Ascending aorta (tissue), 2 donors: ENCODE data around the gene NUBP2. TPM values are rescaled to one million over a fixed set of nuclear protein-coding genes. Genes with fewer than 3 reads are reported as not detected.

Experiments
- DNase-seq, 2 donors: peaks; one replicate each; pipeline ENCODE4 v3.0.0-alpha.2; 2019; ENCODE audit warnings: low spot score in 2 of 2
- H3K27ac ChIP-seq, 2 donors: fragments of 200-600 bp; sonication (generic); one replicate each; pipeline ENCODE4 v1.5.1; 2016 to 2017; ENCODE audit warnings: mild to moderate bottlenecking in 1 of 2
- H3K27me3 ChIP-seq: fragments of 200-600 bp; sonication (generic); one replicate; pipeline ENCODE4 v1.5.1; 2017
- H3K36me3 ChIP-seq, 2 donors: fragments of 200-600 bp; sonication (generic); one replicate each; pipeline ENCODE4 v1.5.1; 2016
- H3K4me1 ChIP-seq, 2 donors: fragments of 200-600 bp; sonication (generic); one replicate each; pipeline ENCODE4 v1.5.1; 2016 to 2017; ENCODE audit warnings: mild to moderate bottlenecking in 1 of 2
- H3K4me3 ChIP-seq, 2 donors: fragments of 200-600 bp; sonication (generic); one replicate each; pipeline ENCODE4 v1.5.1; 2016 to 2017; ENCODE audit warnings: mild to moderate bottlenecking in 1 of 2
- H3K9me3 ChIP-seq, 2 donors: fragments of 200-600 bp; sonication (generic); one replicate each; pipeline ENCODE4 v1.5.1; 2016
- intact Hi-C: fragments of 100-400 bp; cut with DNase I; formaldehyde crosslinking; loops from one replicate; pipeline ENCODE4 v1.15.1; 2023
- total RNA-seq: library from RNA; depleted of rRNA; stranded (reverse); fragments of >200 nt; gene quantifications from one replicate; pipeline ENCODE4 v1.1.0, GENCODE V29; 2016
- TF ChIP-seq, protein P1 (sequence below), 3 experiments: fragments of 200-600 bp in 2 of 3; fragments of 450-650 bp in 1 of 3; sonication (generic) in 2 of 3; IDR thresholded peaks; one replicate each; pipeline ENCODE4 v1.5.1; 2016 to 2019; ENCODE audit warnings: antibody characterized with exemption in 3 of 3, mild to moderate bottlenecking in 1 of 3, moderate library complexity in 1 of 3

The NUBP2 gene
- total RNA-seq, 1 donor from 2014 or later = 182 TPM

DNA sequence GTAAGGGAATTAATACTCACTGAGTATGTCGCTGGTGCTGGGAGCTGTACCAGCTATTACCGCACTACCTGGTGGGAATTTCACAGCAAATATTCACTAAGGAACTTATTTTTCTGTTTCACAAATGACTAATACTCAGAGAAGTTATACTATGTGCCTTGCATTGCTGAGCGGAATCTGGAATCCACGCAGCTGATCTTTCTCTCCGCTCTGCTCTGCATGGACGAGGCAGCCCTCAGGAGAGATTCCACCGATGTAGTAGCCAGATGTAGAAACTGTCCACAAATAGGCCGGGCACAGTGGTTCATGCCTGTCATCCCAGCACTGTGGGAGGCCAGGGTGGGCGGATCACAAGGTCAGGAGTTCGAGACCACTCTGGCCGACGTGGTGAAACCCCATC, 28.6 kb upstream of the NUBP2 start:
- DNase-seq = no peak
- H3K36me3 ChIP-seq = peaks cover 41 to 73% of the 10 kb centered on the region in 2 donors
- intact Hi-C loops = no loop called here

DNA sequence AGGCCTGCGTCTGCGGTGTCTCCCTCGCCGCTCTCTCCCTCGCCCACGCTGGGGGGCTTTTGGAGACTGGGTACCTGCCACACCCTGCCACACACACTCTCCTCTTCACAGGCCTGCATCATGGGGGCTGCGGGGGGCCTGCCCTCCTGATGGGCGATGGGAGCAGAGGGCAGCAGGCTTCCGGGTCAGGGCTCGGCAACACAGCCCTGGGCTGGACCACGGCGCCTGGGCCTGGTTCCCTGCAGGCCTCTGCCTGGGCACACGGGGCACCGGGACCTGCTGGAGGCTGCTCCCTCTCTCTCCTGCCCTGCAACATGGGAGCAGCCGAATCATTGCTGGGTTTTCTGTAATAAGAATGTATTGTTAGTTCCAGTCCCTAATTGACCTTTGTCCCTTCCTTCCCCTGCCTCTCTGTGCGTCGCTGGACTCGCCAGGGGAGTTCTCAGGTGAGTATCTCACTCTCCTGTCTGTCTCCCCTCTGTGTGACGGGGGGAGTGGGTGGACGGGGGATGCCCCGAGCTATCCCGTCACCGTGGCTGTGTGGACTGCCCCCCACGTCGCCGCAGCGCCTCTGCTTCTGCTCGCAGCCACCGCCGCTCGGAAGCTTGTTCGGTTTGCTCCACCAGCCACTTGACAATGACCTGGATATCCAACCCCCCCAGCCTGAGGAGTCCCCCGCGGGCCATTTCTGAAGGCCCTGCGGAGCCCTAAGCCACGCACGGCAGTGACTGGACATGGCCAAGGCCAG, 24.9 kb upstream of the NUBP2 start:
- no peaks in the 10 kb centered on the region for H3K9me3 ChIP-seq
- intact Hi-C loops = no loop called here
- H3K4me3 ChIP-seq = no peak overlapping the region
- DNase-seq = no peak
- peaks cover 47 to 72% of the 10 kb centered on the region in 2 donors for H3K36me3 ChIP-seq
- H3K27me3 ChIP-seq = no peaks in the 10 kb centered on the region
- H3K4me1 ChIP-seq = no peaks in the 10 kb centered on the region
- no peak overlapping the region for H3K27ac ChIP-seq
- TF ChIP-seq, protein P1, sequence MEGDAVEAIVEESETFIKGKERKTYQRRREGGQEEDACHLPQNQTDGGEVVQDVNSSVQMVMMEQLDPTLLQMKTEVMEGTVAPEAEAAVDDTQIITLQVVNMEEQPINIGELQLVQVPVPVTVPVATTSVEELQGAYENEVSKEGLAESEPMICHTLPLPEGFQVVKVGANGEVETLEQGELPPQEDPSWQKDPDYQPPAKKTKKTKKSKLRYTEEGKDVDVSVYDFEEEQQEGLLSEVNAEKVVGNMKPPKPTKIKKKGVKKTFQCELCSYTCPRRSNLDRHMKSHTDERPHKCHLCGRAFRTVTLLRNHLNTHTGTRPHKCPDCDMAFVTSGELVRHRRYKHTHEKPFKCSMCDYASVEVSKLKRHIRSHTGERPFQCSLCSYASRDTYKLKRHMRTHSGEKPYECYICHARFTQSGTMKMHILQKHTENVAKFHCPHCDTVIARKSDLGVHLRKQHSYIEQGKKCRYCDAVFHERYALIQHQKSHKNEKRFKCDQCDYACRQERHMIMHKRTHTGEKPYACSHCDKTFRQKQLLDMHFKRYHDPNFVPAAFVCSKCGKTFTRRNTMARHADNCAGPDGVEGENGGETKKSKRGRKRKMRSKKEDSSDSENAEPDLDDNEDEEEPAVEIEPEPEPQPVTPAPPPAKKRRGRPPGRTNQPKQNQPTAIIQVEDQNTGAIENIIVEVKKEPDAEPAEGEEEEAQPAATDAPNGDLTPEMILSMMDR (IDR thresholded peaks at IDR 0.05) = no peak

More for the DNA sequence above, 28.6 kb upstream of the NUBP2 start:
- Histone ChIP-seq H3K4me3 (no peak overlapping the region), H3K27me3 (no peaks in the 10 kb centered on the region), H3K4me1 (no peaks in the 10 kb centered on the region), H3K9me3 (no peaks in the 10 kb centered on the region), H3K27ac (no peak overlapping the region)
- TF ChIP-seq, protein P1 (IDR thresholded peaks at IDR 0.05) = no peak

DNA sequence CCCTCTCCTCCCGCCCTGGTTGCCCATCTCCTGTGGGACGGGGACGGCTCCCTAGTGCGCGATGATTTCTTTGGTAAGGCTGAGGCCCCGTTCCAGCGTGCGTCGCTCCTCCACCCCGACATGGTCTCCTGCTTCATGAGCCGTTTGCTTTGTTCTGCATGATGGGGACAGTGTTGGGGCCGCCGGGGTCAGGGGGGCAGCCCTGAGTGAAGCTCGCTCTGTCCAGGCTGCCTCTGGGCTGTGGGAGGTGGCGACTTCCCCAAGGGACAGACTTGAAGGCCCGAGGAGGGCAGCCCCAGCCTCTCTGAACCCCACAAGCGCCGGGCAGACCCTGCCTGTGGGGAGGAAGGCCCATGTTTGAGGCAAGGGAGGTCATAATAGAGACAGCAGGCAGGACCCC, 23.8 kb upstream of the NUBP2 start:
- TF ChIP-seq, protein P1 (IDR thresholded peaks at IDR 0.05) = no peak
- Histone ChIP-seq H3K4me3 (no peak overlapping the region), H3K27me3 (no peaks in the 10 kb centered on the region), H3K4me1 (no peaks in the 10 kb centered on the region), H3K27ac (no peak overlapping the region), H3K9me3 (no peaks in the 10 kb centered on the region), H3K36me3 (peaks cover 53 to 77% of the 10 kb centered on the region in 2 donors)
- DNase-seq = no peak
- intact Hi-C loops = no loop called here

DNA sequence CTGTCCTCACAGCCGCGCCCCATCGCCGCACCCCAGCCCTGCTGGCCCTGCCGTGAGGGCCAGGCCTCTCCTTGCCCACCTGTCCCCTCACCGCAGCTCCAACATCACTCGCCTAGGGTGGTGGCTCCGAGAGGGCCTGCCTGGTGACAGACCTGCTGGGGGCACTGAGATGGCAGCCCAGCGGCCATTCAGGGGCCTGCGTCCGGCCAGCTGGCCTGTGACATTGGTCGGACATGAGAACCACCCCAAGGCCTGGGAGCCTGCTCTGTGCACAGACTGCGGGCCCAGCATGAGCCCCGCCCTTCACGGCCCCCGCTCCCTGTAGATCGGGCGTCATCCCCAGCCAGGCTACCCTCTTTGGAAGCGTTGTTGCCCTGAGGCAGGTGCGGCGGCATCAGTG, 23.2 kb upstream of the NUBP2 start:
- H3K36me3 ChIP-seq = peaks cover 55 to 78% of the 10 kb centered on the region in 2 donors
- TF ChIP-seq, protein P1 (IDR thresholded peaks at IDR 0.05) = no peak
- DNase-seq = no peak

DNA sequence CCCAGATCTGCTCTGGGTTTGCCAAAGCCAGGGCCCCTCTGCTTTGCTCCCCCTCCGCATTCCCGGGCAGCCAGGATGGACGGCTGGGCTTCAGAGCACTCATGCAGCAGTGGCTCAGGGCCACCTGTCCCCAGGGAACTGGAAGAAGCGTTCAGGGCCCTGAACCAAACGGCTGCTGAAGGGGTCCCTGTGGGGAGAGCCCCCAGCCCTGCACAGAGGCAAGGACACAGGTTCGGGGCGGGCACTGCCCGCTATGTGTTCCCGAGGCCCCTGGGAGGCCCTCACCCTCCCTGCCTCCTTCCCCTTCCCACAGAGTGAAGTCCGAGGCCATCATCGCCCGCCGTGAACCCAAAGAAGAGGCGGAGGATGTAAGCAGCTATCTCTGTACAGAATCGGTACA, 21.8 kb upstream of the NUBP2 start:
- no peak for DNase-seq
- no peaks in the 10 kb centered on the region for H3K9me3 ChIP-seq
- no peak overlapping the region for H3K27ac ChIP-seq
- no peak overlapping the region for H3K4me3 ChIP-seq
- intact Hi-C loops = no loop called here
- no peaks in the 10 kb centered on the region for H3K27me3 ChIP-seq
- H3K36me3 ChIP-seq = peaks cover 63 to 84% of the 10 kb centered on the region in 2 donors
- TF ChIP-seq, protein P1 (IDR thresholded peaks at IDR 0.05) = no peak
- H3K4me1 ChIP-seq = no peaks in the 10 kb centered on the region

More for the DNA sequence above, 23.2 kb upstream of the NUBP2 start:
- no peak overlapping the region for H3K4me3 ChIP-seq
- H3K4me1 ChIP-seq = no peaks in the 10 kb centered on the region
- no peaks in the 10 kb centered on the region for H3K9me3 ChIP-seq
- no peak overlapping the region for H3K27ac ChIP-seq
- intact Hi-C loops = no loop called here
- H3K27me3 ChIP-seq = no peaks in the 10 kb centered on the region
